ENCODE measurements around the gene ZNF587. TPM values are rescaled to one million over a fixed set of nuclear protein-coding genes. Genes with fewer than 3 reads are reported as not detected.

ZNF587 gene
- total RNA-seq, 1 experiment from 2014 or later: 70.5 TPM

GRCh38 chr19:57903618-57904184, 54.0 kb downstream of the ZNF587 start:
- H3K4me3 ChIP-seq (ENCODE audit: low read depth, low read length): no peak overlapping the region
- no peaks in the 10 kb centered on the region for H3K27me3 Mint-ChIP-seq (ENCODE audit: insufficient read depth, unreplicated experiment)
- no peak for DNase-seq
- H3K9me3 ChIP-seq: no peaks in the 10 kb centered on the region
- H3K36me3 ChIP-seq (ENCODE audit: control insufficient read depth, insufficient read depth, low read length): no peaks in the 10 kb centered on the region
- H3K4me1 Mint-ChIP-seq (ENCODE audit: low read depth, unreplicated experiment): no peaks in the 10 kb centered on the region
- ChIA-PET CTCF (no interaction called here), POLR2A (no interaction called here)
- intact Hi-C loops (cut with micrococcal nuclease; ENCODE audit: unreplicated experiment): loop anchor here (1.0 kb wide), 2 partner anchors 438 to 497 kb away; no protein-coding TSS in a partner anchor
- no TSS peak for BruUV-seq (replicated peaks)
- peaks cover 47% of the 10 kb centered on the region for H3K36me3 Mint-ChIP-seq (ENCODE audit: insufficient read depth, unreplicated experiment)
- no peaks in the 10 kb centered on the region for H3K4me1 ChIP-seq
- H3K27me3 ChIP-seq (replicated peaks; ENCODE audit: control insufficient read depth, insufficient read depth, low read length): no peaks in the 10 kb centered on the region
- no peak overlapping the region for H3K27ac Mint-ChIP-seq (ENCODE audit: unreplicated experiment)
- no peak for TF ChIP-seq CTCF (IDR thresholded peaks at IDR 0.05; ENCODE audit: insufficient read depth in 1 of 2, low read depth in 1 of 2, low read length in 1 of 2, severe bottlenecking in 1 of 2, unreplicated experiment in 1 of 2)
- peaks cover 18% of the 10 kb centered on the region for H3K9me3 Mint-ChIP-seq (ENCODE audit: unreplicated experiment)
- H3K4me3 Mint-ChIP-seq (ENCODE audit: unreplicated experiment): no peak overlapping the region

- no peak overlapping the region for H3K27ac Mint-ChIP-seq (ENCODE audit: unreplicated experiment)
- BruUV-seq (replicated peaks): no TSS peak
- ChIA-PET POLR2A (interaction anchor here (0.7 kb wide), 1 partner anchor 11 kb away, joined by 6 read pairs; the partner anchor contains the start of gene ZNF417), CTCF (no interaction called here)
- no peak for DNase-seq
- intact Hi-C loops (cut with micrococcal nuclease; ENCODE audit: unreplicated experiment): no loop called here
- no peaks in the 10 kb centered on the region for H3K9me3 ChIP-seq
- H3K4me1 ChIP-seq: no peaks in the 10 kb centered on the region
- no peaks in the 10 kb centered on the region for H3K36me3 ChIP-seq (ENCODE audit: control insufficient read depth, insufficient read depth, low read length)
- H3K27me3 Mint-ChIP-seq (ENCODE audit: insufficient read depth, unreplicated experiment): no peaks in the 10 kb centered on the region
- H3K36me3 Mint-ChIP-seq (ENCODE audit: insufficient read depth, unreplicated experiment): peaks cover 58% of the 10 kb centered on the region
- no peaks in the 10 kb centered on the region for H3K27me3 ChIP-seq (replicated peaks; ENCODE audit: control insufficient read depth, insufficient read depth, low read length)
- no peak overlapping the region for H3K4me3 ChIP-seq (ENCODE audit: low read depth, low read length)
- no peak overlapping the region for H3K4me3 Mint-ChIP-seq (ENCODE audit: unreplicated experiment)
- no peaks in the 10 kb centered on the region for H3K4me1 Mint-ChIP-seq (ENCODE audit: low read depth, unreplicated experiment)
- no peak for TF ChIP-seq CTCF (IDR thresholded peaks at IDR 0.05; ENCODE audit: insufficient read depth in 1 of 2, low read depth in 1 of 2, low read length in 1 of 2, severe bottlenecking in 1 of 2, unreplicated experiment in 1 of 2)
- peaks cover 18% of the 10 kb centered on the region for H3K9me3 Mint-ChIP-seq (ENCODE audit: unreplicated experiment)
Measured at GRCh38 chr19:57905258-57905657, 55.6 kb downstream of the ZNF587 start.

- H3K9me3 Mint-ChIP-seq (ENCODE audit: unreplicated experiment): peaks cover 18% of the 10 kb centered on the region
- H3K4me3 Mint-ChIP-seq (ENCODE audit: unreplicated experiment): no peak overlapping the region
- TF ChIP-seq CTCF (IDR thresholded peaks at IDR 0.05; ENCODE audit: insufficient read depth in 1 of 2, low read depth in 1 of 2, low read length in 1 of 2, severe bottlenecking in 1 of 2, unreplicated experiment in 1 of 2): no peak
- Histone ChIP-seq H3K4me1 (no peaks in the 10 kb centered on the region), H3K27me3 (replicated peaks; ENCODE audit: control insufficient read depth, insufficient read depth, low read length) (no peaks in the 10 kb centered on the region), H3K4me3 (ENCODE audit: low read depth, low read length) (no peak overlapping the region), H3K36me3 (ENCODE audit: control insufficient read depth, insufficient read depth, low read length) (peaks cover 4% of the 10 kb centered on the region), H3K9me3 (peaks cover 4% of the 10 kb centered on the region; the same call in 1 of the 2 replicates)
- no peak overlapping the region for H3K27ac Mint-ChIP-seq (ENCODE audit: unreplicated experiment)
- no peak for DNase-seq
- CTCF ChIA-PET: interaction anchor here (0.6 kb wide), 1 partner anchor 14 kb away, joined by 3 read pairs; no protein-coding TSS in a partner anchor
- H3K27me3 Mint-ChIP-seq (ENCODE audit: insufficient read depth, unreplicated experiment): no peaks in the 10 kb centered on the region
- POLR2A ChIA-PET: no interaction called here
- no peaks in the 10 kb centered on the region for H3K4me1 Mint-ChIP-seq (ENCODE audit: low read depth, unreplicated experiment)
- BruUV-seq (replicated peaks): no TSS peak
- intact Hi-C loops (cut with micrococcal nuclease; ENCODE audit: unreplicated experiment): no loop called here
- peaks cover 74% of the 10 kb centered on the region for H3K36me3 Mint-ChIP-seq (ENCODE audit: insufficient read depth, unreplicated experiment)
Measured at GRCh38 chr19:57907394-57907793, 57.7 kb downstream of the ZNF587 start.
